ENCODE measurements around the gene FBLIM1.

- TF ChIP-seq CTCF (IDR thresholded peaks at IDR 0.05) (no peak), POLR2A (IDR thresholded peaks at IDR 0.05) (no peak)
Observed at GRCh38 chr1:15728937-15729657, 29.5 kb upstream of the FBLIM1 start.

Data from testis (tissue), 2 donors.